ENCODE results near the gene C1QL2.

The C1QL2 gene

DNA sequence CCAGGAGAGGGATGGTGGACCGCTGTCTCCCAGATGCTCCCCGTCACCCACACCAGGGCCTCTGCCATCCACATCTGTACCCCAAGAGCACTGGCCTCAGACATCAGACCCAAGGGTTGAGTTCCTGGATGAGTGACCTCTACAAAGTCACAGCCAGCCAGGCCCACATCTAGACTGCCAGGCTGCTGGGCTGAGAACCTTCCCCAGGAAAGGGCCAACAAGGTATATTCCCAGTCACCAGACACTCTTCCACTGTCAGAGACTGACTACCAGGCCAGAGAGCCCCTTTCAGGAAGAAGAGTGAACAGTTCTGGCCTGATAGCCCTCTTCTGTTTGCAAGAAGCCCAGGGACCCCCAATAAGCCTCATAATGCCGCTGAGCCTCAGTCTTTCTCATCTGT is 44.3 kb downstream of the C1QL2 start:
- FAIRE-seq, result no peak
- DNase-seq (ENCODE audit: insufficient read length, low spot score), result no peak
- TF ChIP-seq, protein P1, sequence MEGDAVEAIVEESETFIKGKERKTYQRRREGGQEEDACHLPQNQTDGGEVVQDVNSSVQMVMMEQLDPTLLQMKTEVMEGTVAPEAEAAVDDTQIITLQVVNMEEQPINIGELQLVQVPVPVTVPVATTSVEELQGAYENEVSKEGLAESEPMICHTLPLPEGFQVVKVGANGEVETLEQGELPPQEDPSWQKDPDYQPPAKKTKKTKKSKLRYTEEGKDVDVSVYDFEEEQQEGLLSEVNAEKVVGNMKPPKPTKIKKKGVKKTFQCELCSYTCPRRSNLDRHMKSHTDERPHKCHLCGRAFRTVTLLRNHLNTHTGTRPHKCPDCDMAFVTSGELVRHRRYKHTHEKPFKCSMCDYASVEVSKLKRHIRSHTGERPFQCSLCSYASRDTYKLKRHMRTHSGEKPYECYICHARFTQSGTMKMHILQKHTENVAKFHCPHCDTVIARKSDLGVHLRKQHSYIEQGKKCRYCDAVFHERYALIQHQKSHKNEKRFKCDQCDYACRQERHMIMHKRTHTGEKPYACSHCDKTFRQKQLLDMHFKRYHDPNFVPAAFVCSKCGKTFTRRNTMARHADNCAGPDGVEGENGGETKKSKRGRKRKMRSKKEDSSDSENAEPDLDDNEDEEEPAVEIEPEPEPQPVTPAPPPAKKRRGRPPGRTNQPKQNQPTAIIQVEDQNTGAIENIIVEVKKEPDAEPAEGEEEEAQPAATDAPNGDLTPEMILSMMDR (IDR thresholded peaks at IDR 0.05; ENCODE audit: insufficient read depth, missing control alignments), result no peak

DNA sequence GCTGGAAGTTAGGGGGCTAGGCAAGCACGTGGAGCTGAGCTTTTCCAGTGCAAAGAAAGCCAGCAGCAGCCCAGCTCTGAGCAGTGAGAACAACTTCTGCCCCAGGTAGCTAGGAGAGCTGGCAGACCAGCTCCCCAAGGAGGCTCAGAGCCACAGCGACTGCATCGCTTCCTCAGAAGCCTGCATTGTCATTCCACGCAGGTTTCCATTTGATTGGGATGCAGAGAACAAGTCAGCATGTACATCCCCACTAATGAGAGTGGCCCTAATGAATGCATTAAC is 45.1 kb downstream of the C1QL2 start:
- no peak for DNase-seq (ENCODE audit: insufficient read length, low spot score)
- FAIRE-seq, result no peak
- TF ChIP-seq, protein P1 (IDR thresholded peaks at IDR 0.05; ENCODE audit: insufficient read depth, missing control alignments), result no peak

DNA sequence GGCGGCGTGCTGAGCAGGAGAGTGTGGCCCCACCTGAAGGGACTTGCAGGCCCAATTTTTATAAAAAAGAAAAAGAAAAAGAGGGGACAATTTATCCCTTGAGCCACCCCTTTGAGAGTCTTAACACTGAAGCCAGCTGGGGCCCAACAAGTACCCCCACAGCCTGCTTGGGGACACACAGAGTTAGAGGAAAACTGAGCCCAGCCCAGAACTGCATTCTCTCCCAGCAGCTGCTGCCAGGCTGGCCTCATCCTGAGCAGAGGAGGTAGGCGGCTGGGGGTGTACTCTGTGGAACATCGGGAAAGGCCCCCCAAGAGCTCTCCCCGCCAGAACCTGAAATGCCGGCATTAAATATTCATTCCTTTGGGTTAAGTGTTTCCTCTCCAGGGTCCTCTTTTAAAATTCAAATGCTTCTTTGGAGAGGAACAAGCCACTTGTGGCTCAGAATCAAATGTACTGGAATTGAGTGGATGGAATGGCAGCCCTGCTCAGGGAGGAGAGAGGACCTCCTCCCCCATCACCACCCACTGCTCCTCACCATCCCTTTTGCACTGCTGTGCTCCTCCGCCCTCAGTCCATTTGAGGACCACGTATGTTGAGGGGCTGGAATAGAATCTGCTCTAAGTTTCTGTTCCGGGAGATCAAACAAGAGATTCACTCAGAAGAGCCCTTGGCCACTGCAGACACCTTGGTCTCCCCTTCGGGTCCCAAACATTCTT is 45.6 kb downstream of the C1QL2 start:
- DNase-seq (ENCODE audit: insufficient read length, low spot score), result no peak
- FAIRE-seq, result no peak
- TF ChIP-seq, protein P1 (IDR thresholded peaks at IDR 0.05; ENCODE audit: insufficient read depth, missing control alignments), result no peak

DNA sequence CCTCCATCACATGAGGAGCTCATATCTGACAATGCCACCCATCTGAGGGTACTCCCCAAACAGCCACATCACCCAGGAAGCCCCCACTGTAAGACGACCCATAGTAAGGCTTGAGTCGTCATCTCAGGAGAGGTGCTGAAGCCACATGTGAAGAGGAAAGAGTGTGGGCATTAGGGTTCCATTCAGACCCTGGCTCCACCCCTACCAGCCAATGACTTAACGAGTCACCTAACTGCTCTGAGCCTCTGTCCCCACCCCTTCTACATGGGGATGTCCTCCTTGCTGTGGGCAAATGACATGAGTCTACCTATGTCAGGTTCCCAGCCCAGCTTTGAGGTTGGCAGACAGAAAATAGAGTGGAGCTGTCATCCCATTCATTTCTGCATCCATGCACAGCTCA is 46.3 kb downstream of the C1QL2 start:
- FAIRE-seq, result no peak
- no peak for DNase-seq (ENCODE audit: insufficient read length, low spot score)
- TF ChIP-seq, protein P1 (IDR thresholded peaks at IDR 0.05; ENCODE audit: insufficient read depth, missing control alignments), result no peak

DNA sequence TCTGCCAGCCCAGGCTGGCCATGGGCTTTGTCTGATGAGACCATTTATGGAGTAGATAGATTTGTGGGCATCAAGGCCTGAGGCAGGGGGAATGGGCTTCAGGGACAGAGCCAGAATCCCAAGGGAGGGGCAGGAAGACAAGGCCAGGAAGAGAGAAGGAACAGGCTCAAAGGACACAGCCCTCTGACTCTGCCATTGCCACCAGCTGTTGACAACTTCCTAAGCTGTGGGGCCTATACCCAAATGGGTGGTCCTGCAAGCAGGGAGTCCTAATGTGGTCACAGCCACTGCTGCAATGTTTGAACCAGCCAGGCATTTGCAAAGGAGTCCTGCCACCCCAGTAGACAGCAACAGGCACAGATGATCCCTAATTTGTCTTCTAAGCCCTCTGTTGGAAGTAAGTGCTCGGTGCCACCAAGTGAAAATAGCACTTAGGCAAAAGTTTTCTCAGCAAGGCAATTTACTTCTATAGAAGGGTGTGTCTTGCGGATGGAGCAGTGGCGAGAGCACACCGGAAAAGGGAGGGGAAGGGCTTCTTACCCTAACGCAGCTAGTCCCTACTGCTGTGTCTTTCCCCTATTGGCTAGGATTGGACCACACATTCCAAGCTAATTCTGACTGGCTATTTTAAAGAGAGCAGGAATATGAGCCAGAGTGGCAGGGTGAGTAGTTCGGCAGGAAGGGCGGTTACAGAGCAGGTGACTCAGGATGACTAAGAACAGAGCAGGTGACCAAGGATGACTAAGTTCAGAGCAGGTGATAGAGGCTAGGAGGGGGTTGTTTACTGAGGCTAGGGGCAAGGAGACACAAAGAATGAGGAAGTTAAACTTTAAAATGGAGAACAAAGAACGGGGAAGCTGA is 47.2 kb downstream of the C1QL2 start:
- FAIRE-seq (no peak), DNase-seq (ENCODE audit: insufficient read length, low spot score) (no peak)
- TF ChIP-seq, protein P1 (IDR thresholded peaks at IDR 0.05; ENCODE audit: insufficient read depth, missing control alignments), result no peak

DNA sequence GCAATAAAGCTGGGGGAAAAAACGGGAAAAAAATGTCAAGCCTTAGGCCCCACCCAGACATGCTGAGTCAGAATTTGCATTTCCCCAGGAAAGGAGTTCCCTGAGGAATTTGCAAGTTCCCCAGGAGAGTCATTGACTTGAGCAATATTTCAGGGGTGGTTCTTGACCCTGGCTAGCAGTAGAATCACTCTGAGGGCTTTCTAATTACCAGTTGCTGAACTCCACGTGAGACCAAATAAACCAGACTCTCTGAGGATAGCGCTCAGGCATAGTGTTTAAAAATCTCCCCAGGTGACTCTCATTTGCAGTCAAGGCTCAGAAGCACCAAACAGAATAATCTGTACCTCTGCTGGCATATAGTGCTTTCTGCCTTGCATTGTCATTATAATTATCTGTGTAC is 48.7 kb downstream of the C1QL2 start:
- DNase-seq (ENCODE audit: insufficient read length, low spot score) (no peak), FAIRE-seq (no peak)
- TF ChIP-seq, protein P1 (IDR thresholded peaks at IDR 0.05; ENCODE audit: insufficient read depth, missing control alignments), result no peak

DNA sequence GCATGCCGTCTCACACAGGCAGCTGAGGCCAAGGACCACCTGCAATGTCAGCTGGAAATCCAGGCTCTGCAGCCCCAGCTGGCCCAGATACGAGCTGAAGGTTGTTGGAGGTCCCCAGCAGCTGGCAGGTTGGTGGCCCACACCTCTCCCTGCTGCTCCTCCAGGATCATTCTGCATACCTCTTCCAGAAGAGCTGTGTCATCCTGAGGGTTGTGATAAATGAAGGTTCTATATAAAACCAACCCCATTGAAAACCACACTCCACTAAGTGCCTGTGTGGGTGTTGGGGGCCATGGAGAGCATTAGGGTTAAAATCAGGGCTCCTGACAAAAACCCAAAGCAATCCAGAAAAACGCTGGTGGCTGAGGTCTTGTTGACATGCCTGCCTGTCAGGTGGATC is 50.4 kb downstream of the C1QL2 start:
- no peak for FAIRE-seq
- TF ChIP-seq, protein P1 (IDR thresholded peaks at IDR 0.05; ENCODE audit: insufficient read depth, missing control alignments), result no peak

More for the DNA sequence above, 50.4 kb downstream of the C1QL2 start:
- no peak for DNase-seq (ENCODE audit: insufficient read length, low spot score)

Data from D721Med (cell line).